ENCODE results near the gene BRCA1.
"Not testable (repeated sequence)": the region's sequence is repeated elsewhere in the genome, so short reads cannot be mapped to it uniquely, and the experiment has no call there.

The BRCA1 gene

GRCh38 chr17:43068570-43069367 is 56.4 kb downstream of the BRCA1 start:
- no peak for DNase-seq

GRCh38 chr17:43062984-43063638 is 62.1 kb downstream of the BRCA1 start:
- DNase-seq = no peak

GRCh38 chr17:43056051-43056450 is 69.1 kb downstream of the BRCA1 start:
- no peak for DNase-seq

DNA sequence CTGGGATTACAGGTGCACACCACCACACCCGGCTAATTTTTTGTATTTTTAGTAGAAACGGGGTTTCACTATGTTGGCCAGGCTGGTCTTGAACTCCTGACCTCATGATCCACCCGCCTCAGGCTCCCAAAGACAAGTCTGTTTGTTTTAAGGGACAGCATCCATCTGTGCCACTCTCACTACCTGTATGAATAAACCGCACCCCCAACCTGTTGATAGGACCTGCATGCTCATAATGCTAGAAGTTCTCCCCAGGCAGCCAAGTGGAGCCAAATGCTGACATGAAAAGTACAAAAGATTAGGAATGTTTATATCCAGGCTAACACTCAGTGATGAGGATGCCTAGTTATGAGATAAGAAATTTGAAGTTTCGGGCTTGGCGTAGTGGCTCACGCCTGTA is 72.2 kb downstream of the BRCA1 start:
- not testable (repeated sequence) for DNase-seq

DNA sequence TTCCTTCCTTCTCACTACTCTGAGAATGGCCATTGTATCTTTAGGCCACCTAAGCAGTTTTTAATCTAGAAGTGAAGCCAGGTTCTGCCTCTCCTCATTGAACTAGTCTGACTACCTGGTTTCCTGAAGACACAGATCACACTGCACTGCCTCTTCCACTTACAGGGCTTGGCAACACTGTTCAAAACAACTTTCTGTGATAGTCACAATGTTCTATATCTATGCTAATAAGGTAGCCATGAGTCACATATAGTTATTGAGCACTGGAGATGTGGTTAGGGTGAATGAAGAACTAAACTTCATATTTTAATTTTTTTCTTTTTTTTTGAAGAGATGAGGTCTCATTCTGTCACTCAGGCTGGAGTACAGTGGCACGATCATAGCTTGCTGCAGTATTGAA is 73.2 kb downstream of the BRCA1 start:
- DNase-seq = no peak

GRCh38 chr17:43044024-43044423 is 81.1 kb downstream of the BRCA1 start:
- no peak for DNase-seq

GRCh38 chr17:43043307-43043706 is 81.9 kb downstream of the BRCA1 start:
- no peak for DNase-seq

GRCh38 chr17:43042025-43042628 is 83.0 kb downstream of the BRCA1 start:
- no peak for DNase-seq

DNA sequence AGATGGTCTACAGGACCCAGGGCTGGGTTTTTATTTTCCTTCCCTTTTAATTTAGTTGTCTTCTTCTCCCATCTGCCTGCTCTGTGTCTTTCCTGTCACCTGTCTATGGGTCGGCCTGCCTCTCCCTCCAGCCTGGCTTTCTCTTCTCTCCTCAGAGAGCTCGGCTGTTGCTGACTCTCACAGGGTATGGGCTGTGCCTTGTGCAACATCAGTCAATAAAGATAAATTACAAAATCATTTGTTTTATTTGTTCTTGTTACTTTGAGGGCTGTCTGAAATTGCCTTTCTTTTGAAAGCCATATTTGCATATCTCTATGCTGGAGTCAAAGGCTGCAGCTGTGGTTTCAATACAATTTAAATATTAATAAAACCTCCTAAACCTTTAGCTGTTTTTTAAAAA is 84.5 kb downstream of the BRCA1 start:
- DNase-seq = no peak

GRCh38 chr17:43039646-43040045 is 85.5 kb downstream of the BRCA1 start:
- DNase-seq = no peak

GRCh38 chr17:43034894-43035293 is 90.3 kb downstream of the BRCA1 start:
- DNase-seq = no peak

DNA sequence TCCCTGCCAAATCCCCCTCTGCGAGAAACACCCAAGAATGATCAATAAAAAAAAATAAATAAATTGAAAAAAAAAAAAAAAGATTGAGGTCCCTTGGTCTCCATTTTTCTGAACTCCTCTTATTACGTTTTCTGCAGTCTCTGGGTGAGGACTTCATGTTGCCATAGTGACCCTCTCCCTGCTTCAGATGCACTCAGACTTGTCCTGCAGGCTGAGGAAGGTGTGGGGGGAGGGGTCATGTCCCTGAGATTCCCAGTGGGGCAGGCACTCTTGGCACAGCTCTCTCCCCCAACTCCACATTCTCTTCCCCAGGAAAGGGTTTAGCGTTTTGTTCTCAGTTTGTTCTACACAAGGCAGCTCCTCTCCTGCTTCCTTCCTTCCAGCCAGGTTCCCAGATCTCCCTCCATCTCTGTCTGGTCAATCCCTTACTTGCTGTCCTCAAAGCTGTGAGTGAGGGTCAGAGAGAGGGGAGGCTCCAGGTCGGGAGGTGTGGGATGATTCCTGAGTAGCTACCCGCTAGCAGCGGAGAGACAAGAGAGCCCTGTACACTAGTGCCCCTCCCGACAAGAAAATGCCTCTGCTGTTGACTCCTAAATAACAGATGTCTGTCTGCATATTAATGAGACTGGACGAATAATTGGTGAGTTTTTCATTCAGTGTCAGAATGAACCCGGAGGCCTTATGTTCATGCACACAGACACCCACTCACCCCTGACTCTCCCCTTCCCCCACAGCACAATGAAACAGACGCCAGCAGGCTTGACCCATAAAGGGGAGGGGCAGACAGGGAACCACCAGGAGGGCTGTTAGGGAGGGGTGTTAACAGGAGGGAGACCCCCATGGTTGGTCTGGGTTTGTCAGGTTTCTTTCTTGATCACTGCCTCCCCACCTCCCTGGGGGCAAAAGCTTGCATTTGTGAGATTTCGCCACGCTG is 90.9 kb downstream of the BRCA1 start:
- DNase-seq = no peak

- no peak for DNase-seq
Measured at GRCh38 chr17:43031666-43032065, 93.5 kb downstream of the BRCA1 start.

GRCh38 chr17:43030137-43030767 is 94.9 kb downstream of the BRCA1 start:
- no peak for DNase-seq

GRCh38 chr17:43028221-43028861 is 96.8 kb downstream of the BRCA1 start:
- DNase-seq = no peak

DNA sequence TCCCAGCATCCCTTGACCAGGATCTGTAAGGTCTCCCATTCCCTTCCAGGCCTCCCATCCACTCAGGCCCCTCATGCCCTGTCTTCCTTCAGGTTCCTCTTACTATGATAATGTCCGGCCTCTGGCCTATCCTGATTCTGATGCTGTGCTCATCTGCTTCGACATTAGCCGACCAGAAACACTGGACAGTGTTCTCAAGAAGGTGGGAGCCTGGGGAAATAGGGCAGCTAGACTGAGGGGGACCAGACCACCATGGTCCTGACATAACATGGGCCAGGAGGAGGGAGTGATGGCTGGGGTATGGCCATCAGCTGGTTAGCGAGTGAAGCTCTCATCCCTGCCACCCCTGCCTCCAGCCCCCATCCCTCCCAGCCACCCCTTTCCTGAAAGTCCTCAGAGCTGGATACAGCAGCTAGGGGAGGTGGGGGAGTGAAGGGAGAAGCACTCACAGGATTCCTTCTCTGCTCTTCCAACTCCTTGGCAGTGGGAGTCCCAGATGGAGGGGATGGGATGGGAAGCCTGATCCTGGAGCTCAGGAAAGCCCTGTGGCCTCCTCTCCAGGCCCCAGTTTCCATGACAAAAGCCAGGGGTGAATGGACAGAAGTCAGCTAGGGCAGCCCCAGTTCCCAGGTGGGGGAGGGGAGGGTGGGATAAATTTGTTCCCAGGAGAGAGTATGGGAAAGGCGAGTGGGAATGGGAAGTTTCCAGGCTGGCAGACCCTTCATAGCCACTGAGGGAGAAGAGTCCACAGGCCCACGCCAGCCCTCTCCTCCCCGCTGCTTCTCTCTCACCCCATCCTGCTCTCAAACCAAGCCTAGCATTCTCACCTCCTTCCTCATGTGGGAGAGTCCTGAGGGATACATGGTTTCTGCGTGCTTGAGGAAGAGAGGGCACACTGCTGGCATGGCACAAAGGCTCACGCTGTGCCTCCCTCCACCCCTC is 97.8 kb downstream of the BRCA1 start:
- DNase-seq = no peak

- no peak for DNase-seq
Measured at GRCh38 chr17:43026595-43026994, 98.6 kb downstream of the BRCA1 start.

DNA sequence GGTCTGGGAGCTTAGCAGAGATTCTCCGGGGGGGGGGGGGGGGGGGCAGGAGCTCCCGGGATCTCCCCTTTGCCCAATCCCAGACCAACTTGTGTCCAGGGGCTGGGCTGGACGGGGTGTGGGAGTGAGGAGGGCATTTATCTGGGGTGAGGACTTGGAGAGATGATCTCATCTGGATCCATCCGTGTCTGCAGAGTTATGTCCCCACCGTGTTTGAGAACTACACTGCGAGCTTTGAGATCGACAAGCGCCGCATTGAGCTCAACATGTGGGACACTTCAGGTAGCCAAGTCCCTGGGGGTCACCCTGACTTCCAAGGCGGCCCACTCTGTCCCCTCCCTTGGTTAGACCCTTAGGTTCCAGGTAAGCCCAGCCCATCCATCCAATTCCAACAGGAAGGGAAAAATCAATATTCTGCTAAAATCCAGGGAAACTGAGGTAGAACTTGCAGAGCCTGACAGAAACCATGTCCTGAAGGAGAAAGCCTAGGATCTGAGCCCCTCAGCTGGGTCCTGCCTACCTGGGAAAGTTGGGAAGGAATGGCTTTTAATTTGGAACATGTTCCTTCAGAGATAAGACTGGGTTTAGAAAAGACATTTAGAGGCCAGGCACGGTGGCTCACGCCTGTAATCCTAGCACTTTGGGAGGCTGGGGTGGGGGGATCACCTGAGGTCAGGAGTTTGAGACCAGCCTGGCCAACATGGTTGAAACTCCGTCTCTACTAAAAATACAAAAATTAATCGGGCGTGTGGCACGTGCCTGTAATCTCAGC is 99.2 kb downstream of the BRCA1 start:
- DNase-seq = no peak

- DNase-seq = no peak
Measured at GRCh38 chr17:43025290-43025657, 99.9 kb downstream of the BRCA1 start.
